T-cell (primary cell): ENCODE results near the gene IFITM5. TPM values are rescaled to one million over a fixed set of nuclear protein-coding genes. Genes with fewer than 3 reads are reported as not detected.

ENCODE experiments used
- ATAC-seq, 4 experiments: fragments of 200-7000 bp in 3 of 4; fragments of 150-1000 bp in 1 of 4; cut with Tn5 transposase; replicated peaks in 1 of 4; 1 replicate in 3 of 4; 2 replicates in 1 of 4; pipeline ENCODE4 v1.10.0; 2021; ENCODE audit warnings: moderate library complexity in 3 of 4, mild to moderate bottlenecking in 2 of 4, moderate number of reproducible peaks in 1 of 4
- CTCF ChIA-PET, 2 donors: fragments of 300-600 bp; sonication (Branson Sonifier 250); formaldehyde crosslinking; loops; one replicate each; lab custom pipeline; 2022; ENCODE audit warnings: antibody characterized with exemption in 2 of 2; lab: Charles Lee
- POLR2A ChIA-PET, 2 donors: fragments of 300-600 bp; sonication (Branson Sonifier 250); formaldehyde crosslinking; loops; one replicate each; lab custom pipeline; 2022; ENCODE audit warnings: antibody characterized with exemption in 2 of 2; lab: Charles Lee
- DNase-seq, 35 experiments: peaks; one replicate each; pipeline versions ENCODE4 v3.0.0 to v3.0.0-alpha.2; 2013 to 2023
- H3K27ac ChIP-seq: one replicate; pipeline ENCODE4 v1.5.1; 2013; ENCODE audit warnings: low read length
- H3K27me3 ChIP-seq, 2 experiments: replicated peaks in 1 of 2; 1 replicate in 1 of 2; 2 replicates in 1 of 2; pipeline versions ENCODE4 v1.6.1 to v1.7.0; 2013; ENCODE audit warnings: low read length in 1 of 2, mixed read lengths in 1 of 2; ENCODE audit not compliant: control insufficient read depth in 2 of 2, insufficient read depth in 2 of 2; ENCODE audit errors: extremely low read depth in 1 of 2
- H3K36me3 ChIP-seq, 2 donors: 1 replicate in 1 of 2; 2 replicates in 1 of 2; pipeline versions ENCODE4 v1.6.1 to v1.7.0; 2013; ENCODE audit warnings: low read length in 1 of 2; ENCODE audit not compliant: control insufficient read depth in 2 of 2, insufficient read depth in 1 of 2; ENCODE audit errors: extremely low read depth in 1 of 2
- H3K4me1 ChIP-seq, 2 experiments: 1 replicate in 1 of 2; 2 replicates in 1 of 2; pipeline versions ENCODE4 v1.6.1 to v1.7.0; 2013; ENCODE audit warnings: low read length in 2 of 2, mixed read lengths in 1 of 2; ENCODE audit not compliant: insufficient read depth in 2 of 2, control insufficient read depth in 1 of 2; ENCODE audit errors: extremely low read depth in 1 of 2
- H3K4me3 ChIP-seq, 2 donors: 1 replicate in 1 of 2; 2 replicates in 1 of 2; pipeline versions ENCODE4 v1.5.1 to v1.7.0; 2013; ENCODE audit warnings: mild to moderate bottlenecking in 2 of 2, low read length in 1 of 2, moderate library complexity in 1 of 2; ENCODE audit not compliant: control insufficient read depth in 1 of 2; ENCODE audit errors: extremely low read depth in 1 of 2
- H3K9me3 ChIP-seq: 2 replicates; pipeline ENCODE4 v1.7.0; 2013
- H3K27ac Mint-ChIP-seq, 2 donors: one replicate each; pipeline ENCODE4 v1.8.0; 2020 to 2021; ENCODE audit warnings: mild to moderate bottlenecking in 2 of 2, mixed read lengths in 2 of 2
- H3K27me3 Mint-ChIP-seq, 2 donors: one replicate each; pipeline ENCODE4 v1.8.0; 2021 to 2022; ENCODE audit warnings: mixed read lengths in 2 of 2
- H3K36me3 Mint-ChIP-seq: one replicate; pipeline ENCODE4 v1.8.0; 2021; ENCODE audit warnings: mixed read lengths
- H3K4me1 Mint-ChIP-seq, 3 donors: one replicate each; pipeline ENCODE4 v1.8.0; 2020 to 2022; ENCODE audit warnings: mixed read lengths in 3 of 3, mild to moderate bottlenecking in 1 of 3
- H3K4me3 Mint-ChIP-seq, 3 donors: one replicate each; pipeline ENCODE4 v1.8.0; 2020 to 2022; ENCODE audit warnings: mild to moderate bottlenecking in 3 of 3, mixed read lengths in 3 of 3, moderate library complexity in 3 of 3
- H3K9me3 Mint-ChIP-seq, 3 donors: one replicate each; pipeline ENCODE4 v1.8.0; 2020 to 2022; ENCODE audit warnings: mixed read lengths in 3 of 3
- WGBS: methylation state at CpG from one replicate; pipeline ENCODE4 v1.1.5; 2013; ENCODE audit warnings: missing lambda C conversion rate; ENCODE audit not compliant: insufficient coverage; 5-methylcytosine and 5-hydroxymethylcytosine counted together
- total RNA-seq, 35 experiments: library from RNA in 6 of 35; stranded (reverse) in 6 of 35; fragments of 120-200 nt in 1 of 35; gene quantifications; one replicate each; pipeline versions ENCODE4 v1.2.1 to v1.2.4 and lab custom pipeline; 2013 to 2026

Gene IFITM5
- total RNA-seq, 5 donors from 2014 or later (not counting 1 experiment from before 2014, with no cell fraction given) = not detected

GRCh38 chr11:305844-306211 is 6.5 kb upstream of the IFITM5 start:
- Histone ChIP-seq H3K4me3 (no peak overlapping the region), H3K27ac (peak overlapping the region; percentile 86), H3K27me3 (peaks cover 0 to 2% of the 10 kb centered on the region in 2 experiments), H3K4me1 (peaks cover 14 to 52% of the 10 kb centered on the region in 2 experiments), H3K36me3 (no peaks in the 10 kb centered on the region), H3K9me3 (no peaks in the 10 kb centered on the region)
- Mint-ChIP-seq H3K9me3 (no peaks in the 10 kb centered on the region), H3K4me1 (peaks cover 42 to 65% (median 55%) of the 10 kb centered on the region in 3 donors), H3K4me3 (peak overlapping the region in 1 of 3 donors; percentile 94), H3K27ac (peak overlapping the region; percentile 78 to 99), H3K27me3 (peaks cover 0 to 5% of the 10 kb centered on the region in 2 donors), H3K36me3 (no peaks in the 10 kb centered on the region)
- CTCF ChIA-PET = interaction anchor here in 1 of 2 donors (0.7 to 1.2 kb wide), 7 partner anchors 11 to 145 kb away, joined by 3 to 6 read pairs (median 4); no protein-coding TSS in a partner anchor
- DNase-seq (no peak), ATAC-seq (no peak)
- 97% methylated on average over 8 of the region's 10 CpGs for whole genome bisulfite sequencing
- POLR2A ChIA-PET = interaction anchor here in 1 of 2 donors (0.6 kb wide), 1 partner anchor 18 kb away, joined by 3 read pairs; no protein-coding TSS in a partner anchor

GRCh38 chr11:304915-305843 is 5.9 kb upstream of the IFITM5 start:
- POLR2A ChIA-PET = interaction anchor here (0.6 kb wide), 2 partner anchors 17 to 46 kb away, joined by 3 to 5 read pairs; no protein-coding TSS in a partner anchor
- CTCF ChIA-PET = interaction anchor here in 1 of 2 donors (0.7 to 1.2 kb wide), 7 partner anchors 15 to 146 kb away, joined by 3 to 6 read pairs (median 4); no protein-coding TSS in a partner anchor
- peaks cover 0 to 9% of the 10 kb centered on the region in 2 experiments for H3K27me3 ChIP-seq
- no peaks in the 10 kb centered on the region for H3K36me3 ChIP-seq
- no peak overlapping the region for H3K4me3 ChIP-seq
- peak; percentile 21 to 36 (median 32) for ATAC-seq
- no peak overlapping the region for H3K27ac ChIP-seq
- H3K4me1 ChIP-seq = peaks cover 14 to 52% of the 10 kb centered on the region in 2 experiments
- peak overlapping the region; percentile 78 to 99 for H3K27ac Mint-ChIP-seq
- DNase-seq = peak in 30 of 35 experiments; percentile 48 to 81 (median 62)
- WGBS = 69% methylated on average over 9 of the region's 19 CpGs
- H3K4me1 Mint-ChIP-seq = peaks cover 42 to 71% (median 61%) of the 10 kb centered on the region in 3 donors
- no peaks in the 10 kb centered on the region for H3K36me3 Mint-ChIP-seq
- H3K4me3 Mint-ChIP-seq = no peak overlapping the region
- no peaks in the 10 kb centered on the region for H3K9me3 Mint-ChIP-seq
- H3K9me3 ChIP-seq = no peaks in the 10 kb centered on the region
- H3K27me3 Mint-ChIP-seq = peaks cover 4 to 6% of the 10 kb centered on the region in 2 donors

- Histone ChIP-seq H3K27me3 (peaks cover 0 to 15% of the 10 kb centered on the region in 2 experiments), H3K4me3 (no peak overlapping the region), H3K27ac (no peak overlapping the region), H3K36me3 (no peaks in the 10 kb centered on the region), H3K4me1 (peaks cover 14 to 51% of the 10 kb centered on the region in 2 experiments), H3K9me3 (no peaks in the 10 kb centered on the region)
- WGBS = 89% methylated on average over 52 of the region's 52 CpGs
- peaks cover 4 to 6% of the 10 kb centered on the region in 2 donors for H3K27me3 Mint-ChIP-seq
- H3K27ac Mint-ChIP-seq = no peak overlapping the region
- no peak overlapping the region for H3K4me3 Mint-ChIP-seq
- no peak for ATAC-seq
- CTCF ChIA-PET = interaction anchor here in 1 of 2 donors (0.7 kb wide), 2 partner anchors 16 to 58 kb away, joined by 3 to 6 read pairs; no protein-coding TSS in a partner anchor
- POLR2A ChIA-PET = no interaction called here
- H3K36me3 Mint-ChIP-seq = no peaks in the 10 kb centered on the region
- H3K4me1 Mint-ChIP-seq = peaks cover 35 to 63% (median 57%) of the 10 kb centered on the region in 3 donors
- no peak for DNase-seq
- no peaks in the 10 kb centered on the region for H3K9me3 Mint-ChIP-seq
These were observed 4.8 kb upstream of the IFITM5 start for GRCh38 chr11:304061-304506.

GRCh38 chr11:303363-303762 is 4.0 kb upstream of the IFITM5 start:
- ChIA-PET POLR2A (no interaction called here), CTCF (interaction anchor here in 1 of 2 donors (0.6 kb wide), 1 partner anchor 58 kb away, joined by 4 read pairs; no protein-coding TSS in a partner anchor)
- Histone ChIP-seq H3K36me3 (no peaks in the 10 kb centered on the region), H3K4me1 (peaks cover 14 to 52% of the 10 kb centered on the region in 2 experiments), H3K27ac (no peak overlapping the region), H3K9me3 (no peaks in the 10 kb centered on the region), H3K27me3 (peaks cover 0 to 21% of the 10 kb centered on the region in 2 experiments), H3K4me3 (no peak overlapping the region)
- H3K27ac Mint-ChIP-seq = peak overlapping the region in 1 of 2 donors; percentile 39
- 57% methylated on average over 10 of the region's 12 CpGs for WGBS
- no peaks in the 10 kb centered on the region for H3K9me3 Mint-ChIP-seq
- H3K4me1 Mint-ChIP-seq = peaks cover 33 to 61% (median 54%) of the 10 kb centered on the region in 3 donors
- H3K4me3 Mint-ChIP-seq = peak overlapping the region in 1 of 3 donors; percentile 43
- ATAC-seq (no peak), DNase-seq (no peak)
- peaks cover 4 to 6% of the 10 kb centered on the region in 2 donors for H3K27me3 Mint-ChIP-seq
- no peaks in the 10 kb centered on the region for H3K36me3 Mint-ChIP-seq

GRCh38 chr11:299951-300735 is 817 bp upstream of the IFITM5 start:
- peak in 3 of 4 experiments; percentile 15 to 38 (median 33) for ATAC-seq
- peaks cover 19 to 49% (median 45%) of the 10 kb centered on the region in 3 donors for H3K4me1 Mint-ChIP-seq
- peak in 4 of 35 experiments; percentile 42 to 49 (median 46) for DNase-seq
- Histone ChIP-seq H3K27me3 (peaks cover 0 to 25% of the 10 kb centered on the region in 2 experiments), H3K9me3 (no peaks in the 10 kb centered on the region), H3K27ac (no peak overlapping the region), H3K36me3 (peaks cover 0 to 3% of the 10 kb centered on the region in 2 donors), H3K4me1 (peaks cover 8 to 41% of the 10 kb centered on the region in 2 experiments), H3K4me3 (no peak overlapping the region)
- 44% methylated on average over 11 of the region's 20 CpGs for WGBS
- H3K9me3 Mint-ChIP-seq = no peaks in the 10 kb centered on the region
- H3K36me3 Mint-ChIP-seq = no peaks in the 10 kb centered on the region
- POLR2A ChIA-PET = no interaction called here
- peak overlapping the region in 1 of 3 donors; percentile 10 for H3K4me3 Mint-ChIP-seq
- CTCF ChIA-PET = no interaction called here
- H3K27me3 Mint-ChIP-seq = peaks cover 4 to 7% of the 10 kb centered on the region in 2 donors
- peak overlapping the region in 1 of 2 donors; percentile 2 for H3K27ac Mint-ChIP-seq
